ENCODE data around the gene AARS2.

The AARS2 gene

DNA sequence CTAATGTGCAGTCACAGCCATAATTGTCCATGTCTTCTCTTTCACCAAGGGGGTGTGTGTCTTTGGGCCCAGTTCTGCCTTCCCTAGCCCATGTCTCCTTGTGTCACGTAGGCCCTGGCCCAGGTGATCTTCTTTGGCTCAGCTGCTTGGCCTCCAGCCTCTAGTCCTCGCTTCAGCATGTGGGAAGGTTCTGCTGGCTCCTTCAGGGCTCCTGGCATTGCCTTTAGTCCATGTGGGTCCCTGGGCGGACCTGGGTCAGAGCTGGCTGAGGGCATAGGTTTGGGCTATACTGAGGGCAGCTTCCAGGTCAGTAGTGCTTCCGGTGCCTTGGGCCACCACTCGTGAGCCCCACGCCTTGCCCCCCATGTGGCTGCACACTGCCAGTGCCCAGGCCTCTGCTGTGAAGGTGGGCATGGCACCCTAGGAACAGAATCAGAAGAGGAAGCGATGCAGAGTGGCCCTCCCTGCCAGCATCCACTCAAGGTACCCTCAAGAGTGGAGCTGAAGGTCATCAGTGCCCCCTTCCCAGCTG lies 12.8 kb downstream of the AARS2 start:
- DNase-seq (ENCODE audit: low spot score), result no peak

DNA sequence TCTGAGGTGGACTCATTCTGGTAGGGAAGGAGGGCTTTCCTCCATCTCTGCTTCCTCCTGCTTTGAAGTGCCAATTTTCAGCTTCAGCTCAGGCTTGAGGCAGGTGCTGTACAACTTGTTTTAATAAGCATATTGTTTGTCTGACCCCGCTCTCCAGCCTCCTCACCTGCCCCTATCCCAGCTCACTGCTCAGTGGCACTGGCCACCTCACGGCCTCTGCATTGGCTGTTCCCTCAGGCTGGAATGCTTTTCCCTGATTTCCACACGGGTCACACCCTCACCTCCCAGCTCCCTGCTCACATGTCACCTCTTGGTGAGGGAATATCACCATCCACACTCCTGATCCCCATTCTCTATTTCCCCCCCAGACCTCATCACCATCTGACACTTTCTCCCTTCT lies 14.3 kb downstream of the AARS2 start:
- DNase-seq (ENCODE audit: low spot score), result no peak

DNA sequence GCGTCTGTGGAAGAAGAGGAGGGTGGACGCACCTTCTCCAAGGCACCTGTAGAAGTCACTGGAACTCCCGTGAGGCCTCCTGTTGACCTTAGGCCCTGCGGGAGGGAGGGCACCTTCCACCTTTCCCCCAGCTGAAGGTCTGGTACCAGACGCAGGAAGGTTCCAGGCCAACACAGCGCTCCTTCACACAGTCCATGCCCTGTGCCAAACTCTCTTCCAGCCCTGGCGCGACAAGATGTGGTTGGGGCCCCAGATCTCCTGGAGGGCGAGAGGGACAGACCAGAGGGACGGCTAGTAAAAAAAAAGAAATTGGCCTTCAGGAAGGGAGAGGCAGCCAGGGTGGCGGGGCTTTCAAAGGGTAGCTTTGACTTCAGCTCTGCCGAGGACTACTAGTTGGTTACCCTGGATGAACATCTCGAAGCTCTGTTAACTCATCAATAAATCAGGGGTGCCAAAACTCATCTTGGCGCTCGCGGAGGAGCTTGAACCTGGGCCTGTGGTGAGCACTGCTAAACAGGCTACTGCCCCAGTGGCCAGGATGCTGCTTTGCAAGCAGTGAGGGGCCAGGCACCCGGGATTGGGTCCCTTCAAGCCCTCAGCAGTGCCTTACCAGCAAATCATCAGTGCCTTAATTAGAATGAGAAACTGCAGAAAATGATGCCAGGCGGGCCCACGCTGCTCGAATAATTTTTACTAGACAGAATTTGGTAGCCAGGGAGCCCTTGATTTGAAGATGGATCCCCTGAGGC lies 14.9 kb downstream of the AARS2 start:
- no peak for DNase-seq (ENCODE audit: low spot score)

DNA sequence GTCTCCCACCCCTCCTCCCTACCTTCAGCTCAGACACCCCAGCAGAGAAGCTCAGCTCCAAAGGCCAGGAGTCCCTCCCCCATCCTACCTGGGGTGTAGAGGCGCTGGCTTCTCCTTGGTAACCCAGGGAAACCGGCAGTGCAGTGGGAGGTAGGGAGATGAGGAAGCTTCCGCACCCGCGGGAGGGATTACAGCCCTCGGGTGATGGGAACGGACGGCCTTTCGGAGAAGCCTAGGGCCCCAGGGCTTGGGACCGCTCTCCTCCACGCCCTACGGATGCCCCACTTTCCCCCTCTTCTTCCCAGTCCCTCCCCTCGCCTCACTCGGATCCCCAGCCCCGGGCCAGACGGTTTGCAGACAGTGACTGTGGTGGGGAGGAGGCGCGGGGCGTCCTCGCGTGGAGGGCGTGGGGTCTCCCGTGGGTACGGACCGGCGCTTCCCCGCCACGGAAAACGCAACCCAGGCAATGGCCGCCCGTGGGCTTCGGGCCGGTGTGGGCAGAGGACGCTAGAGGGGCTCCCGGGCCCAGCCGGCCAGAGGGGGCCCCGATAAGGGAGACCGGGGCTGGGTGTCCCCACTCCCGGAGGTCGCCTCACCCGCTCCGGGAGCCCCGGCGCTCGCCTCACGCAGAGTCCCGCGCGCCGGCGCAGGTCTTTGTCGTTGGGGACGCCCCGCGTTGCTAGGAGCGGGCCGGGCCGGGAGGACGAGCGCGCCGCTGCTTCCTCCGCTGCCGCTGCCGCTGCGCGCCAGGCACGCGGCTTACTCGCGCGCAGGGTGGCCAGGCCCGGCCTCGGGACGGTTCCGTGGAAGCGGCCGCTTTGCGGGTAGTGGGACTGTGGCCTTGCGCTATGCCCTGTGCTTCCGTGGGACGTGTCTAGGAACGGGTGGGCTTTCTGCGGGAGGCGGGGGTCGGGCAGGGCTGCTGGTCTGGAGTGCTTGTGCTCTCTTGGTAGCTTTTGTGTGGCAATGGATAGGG lies 15.8 kb downstream of the AARS2 start:
- DNase-seq (ENCODE audit: low spot score), result no peak

DNA sequence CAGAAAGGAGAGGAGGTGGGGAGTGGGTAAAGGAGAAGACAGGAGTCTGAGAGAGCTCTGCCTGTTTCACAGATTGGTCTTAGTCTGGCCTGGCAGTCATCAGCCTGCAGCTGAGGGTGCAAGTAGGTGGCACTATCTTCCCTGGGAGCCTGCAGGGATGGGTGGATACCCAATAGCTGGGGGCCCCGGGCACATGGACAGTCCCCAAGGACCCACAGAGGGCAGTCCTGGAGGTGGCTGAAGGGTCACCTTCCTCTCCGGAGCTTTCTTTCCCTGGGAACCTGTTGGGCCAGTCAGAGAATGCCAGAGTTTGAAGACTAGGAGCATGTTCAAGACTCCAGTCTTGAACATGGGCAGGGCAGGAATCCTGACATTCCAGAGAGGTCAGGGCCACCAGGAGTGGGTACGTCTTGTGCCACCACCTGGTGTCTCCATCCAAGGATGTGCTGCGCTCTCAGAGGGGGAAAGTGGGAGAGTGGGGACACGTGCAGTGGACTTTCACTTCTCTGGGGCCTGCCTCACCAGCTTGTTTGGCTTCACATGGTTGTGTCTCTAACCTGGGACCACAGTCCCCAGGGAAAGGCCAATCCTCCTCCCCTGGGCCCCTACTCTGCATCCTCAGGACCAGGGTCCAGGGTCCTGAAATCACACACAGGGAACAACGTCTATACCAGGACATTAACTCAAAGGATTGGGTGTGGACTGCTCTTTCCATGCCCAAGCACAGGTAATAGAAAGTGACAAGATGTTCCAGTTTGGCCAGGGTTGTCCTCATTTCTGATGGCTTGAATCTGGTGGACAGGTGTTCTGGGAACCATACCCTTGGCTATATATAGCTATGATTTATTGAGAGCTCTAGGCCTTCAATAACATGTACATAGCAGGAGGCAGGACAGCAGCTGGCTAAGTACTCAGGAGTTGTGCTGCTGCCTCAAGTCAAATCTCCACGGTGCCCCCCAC lies 18.0 kb downstream of the AARS2 start:
- no peak for DNase-seq (ENCODE audit: low spot score)

DNA sequence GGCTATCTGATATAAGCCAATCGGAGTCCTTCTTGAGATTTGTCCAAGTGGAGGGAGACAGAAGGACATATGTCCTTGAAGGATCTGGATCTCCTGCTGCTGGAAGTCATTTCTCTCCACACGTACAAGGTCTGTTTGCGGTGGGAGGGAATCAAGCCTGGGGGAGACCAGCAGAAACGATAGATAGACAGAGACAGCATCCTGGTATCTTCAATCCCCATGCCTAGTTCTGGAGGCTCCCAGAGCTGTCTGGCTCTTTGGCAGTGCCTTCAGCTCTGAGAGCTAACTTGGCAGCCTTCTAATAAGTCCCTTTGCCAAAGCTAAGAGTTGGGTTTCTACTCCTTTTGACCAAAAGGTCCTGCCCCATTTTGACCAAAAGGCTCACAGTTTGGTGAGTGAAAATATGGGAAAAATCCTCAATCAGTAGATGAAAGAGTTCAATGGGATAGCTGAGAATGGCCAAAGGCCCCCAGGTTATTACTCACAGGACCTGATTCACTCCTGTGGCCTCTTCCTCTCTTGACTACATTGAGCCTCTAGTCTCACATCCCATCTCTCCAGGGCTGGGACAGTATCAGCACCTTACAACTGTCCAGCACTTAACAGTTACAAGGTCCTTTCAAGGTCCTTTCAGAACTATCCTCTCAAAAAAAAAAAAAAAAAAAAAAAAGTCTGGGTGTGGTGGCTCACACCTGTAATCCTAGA lies 20.3 kb downstream of the AARS2 start:
- DNase-seq (ENCODE audit: low spot score), result no peak

DNA sequence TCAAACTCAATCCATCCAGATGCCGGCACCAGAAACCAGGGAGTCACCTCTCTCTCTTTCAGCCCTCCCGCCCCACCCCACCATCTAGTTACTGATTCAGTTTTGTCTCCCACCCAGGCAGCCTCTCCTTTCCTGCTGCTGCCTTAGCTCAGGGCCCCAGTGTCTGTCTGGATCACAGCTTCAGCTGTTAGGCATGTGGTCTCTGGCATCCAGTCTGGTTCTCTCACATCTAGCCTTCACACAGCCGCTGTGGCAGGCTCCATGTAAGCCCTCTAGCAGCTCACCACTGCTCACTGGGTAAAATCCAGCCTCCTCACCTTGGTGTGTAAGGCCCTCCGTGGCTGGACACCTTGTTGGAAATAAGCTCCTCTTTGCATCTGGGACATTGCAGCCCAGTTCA lies 21.3 kb downstream of the AARS2 start:
- DNase-seq (ENCODE audit: low spot score), result no peak

DNA sequence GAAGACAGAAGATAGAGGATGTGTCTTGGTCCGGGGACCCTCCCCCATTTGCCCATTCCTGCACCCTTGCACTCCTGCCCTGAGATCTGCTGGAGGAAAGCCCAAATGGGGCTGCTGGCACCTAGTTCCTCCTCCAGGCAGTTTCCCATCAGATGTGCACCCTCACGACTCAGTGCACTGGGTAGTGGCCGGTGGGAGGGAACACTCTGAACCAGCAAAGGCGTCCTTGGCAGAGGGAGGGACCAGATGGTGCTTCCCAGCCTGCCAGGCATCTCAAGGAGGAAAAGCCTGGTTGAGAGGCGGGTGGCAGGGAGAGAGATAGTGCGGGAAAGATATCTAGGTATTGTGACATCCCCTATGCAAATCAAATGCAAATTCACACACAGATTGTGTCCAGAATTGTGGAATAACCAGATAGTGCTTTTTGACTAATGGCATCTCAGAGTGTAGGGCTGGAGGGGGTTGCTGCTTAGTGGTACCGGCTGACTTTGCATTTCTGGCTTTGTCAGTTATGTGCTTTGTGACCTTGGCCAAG lies 23.4 kb downstream of the AARS2 start:
- no peak for DNase-seq (ENCODE audit: low spot score)

DNA sequence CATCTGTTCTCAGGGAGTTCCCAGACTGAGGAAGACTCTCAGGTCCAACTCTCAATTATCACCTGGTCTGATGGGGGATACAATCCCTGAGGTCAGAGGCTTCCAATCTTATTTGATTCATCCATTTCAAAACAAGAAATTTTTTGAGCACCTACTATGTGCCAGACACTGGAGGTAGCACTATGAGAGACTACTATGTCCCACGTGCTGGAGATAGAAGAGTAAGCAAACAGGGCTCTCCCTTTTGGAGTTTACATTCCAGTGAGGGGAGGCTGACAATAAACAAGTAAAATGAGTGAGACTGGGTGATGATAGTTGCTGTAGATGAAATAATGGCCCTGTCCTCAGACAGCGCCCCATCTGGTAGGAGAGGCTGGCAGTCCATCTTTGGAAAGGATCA lies 26.4 kb downstream of the AARS2 start:
- no peak for DNase-seq (ENCODE audit: low spot score)

DNA sequence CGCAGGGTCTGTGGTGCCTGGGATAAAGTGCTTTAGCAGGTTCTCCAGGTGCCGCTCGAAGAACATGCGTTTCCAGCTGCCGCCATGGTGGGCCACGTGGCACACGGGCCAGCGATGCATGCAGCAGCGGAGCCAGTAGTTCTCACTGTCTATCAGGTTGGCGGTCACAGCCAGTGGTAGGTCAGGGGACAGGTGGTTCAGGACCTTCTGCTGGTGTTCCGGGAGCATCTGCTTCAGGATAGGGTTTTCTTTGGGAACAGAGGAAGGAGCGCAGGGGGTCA lies 26.9 kb downstream of the AARS2 start:
- no peak for DNase-seq (ENCODE audit: low spot score)

DNA sequence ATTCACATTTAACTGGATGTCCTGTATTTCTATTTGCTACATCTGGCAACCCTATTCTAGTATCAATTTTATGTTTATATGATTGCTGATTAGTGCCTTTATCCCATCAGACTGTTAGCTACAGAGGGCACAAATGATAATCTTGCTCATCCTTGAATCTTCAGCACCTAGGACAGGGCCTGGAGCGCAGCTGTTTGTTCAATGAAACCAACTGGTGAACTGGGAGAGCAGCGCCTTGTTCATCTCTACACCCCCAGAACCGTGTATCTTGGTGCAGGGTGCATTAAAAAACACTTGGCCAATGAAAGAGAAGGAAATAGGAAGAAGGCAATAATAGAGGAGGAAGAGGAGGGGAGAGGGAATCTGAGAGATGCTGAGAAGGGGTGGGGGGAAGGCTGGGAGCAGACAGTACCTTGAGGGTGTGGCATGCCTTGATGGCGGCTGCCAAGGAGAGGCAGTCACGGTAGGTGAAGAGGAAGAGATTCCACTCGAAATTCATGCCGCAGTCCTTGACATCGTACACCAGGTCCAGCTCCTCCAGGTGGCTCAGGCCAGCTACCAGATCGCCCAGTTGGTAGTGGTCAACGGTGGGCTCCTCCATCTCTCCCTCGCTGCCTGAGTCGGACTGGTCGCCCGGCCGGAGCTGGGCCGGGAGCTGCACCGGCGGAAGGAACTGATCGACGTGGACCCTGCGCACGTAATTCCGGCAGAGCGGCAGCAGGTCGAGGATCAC lies 27.4 kb downstream of the AARS2 start:
- no peak for DNase-seq (ENCODE audit: low spot score)

DNA sequence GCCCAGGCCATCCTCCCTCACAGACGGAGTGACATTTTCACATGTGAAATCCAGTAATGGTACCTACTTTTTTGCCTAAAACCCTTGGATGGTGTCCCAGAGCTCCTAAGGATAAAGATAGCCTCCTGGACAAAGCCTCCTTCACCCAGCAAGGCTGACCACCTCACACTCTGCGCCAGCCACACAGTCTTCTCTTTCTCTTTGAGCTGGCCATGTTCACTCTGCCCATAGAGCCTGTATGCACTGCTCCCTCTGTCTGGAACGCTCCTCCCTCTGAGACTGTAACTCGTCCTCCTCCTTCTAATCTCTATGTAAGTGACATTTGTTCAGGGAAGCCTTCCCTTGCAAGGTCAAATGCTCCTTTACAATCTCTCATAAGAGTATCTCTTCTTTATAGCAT lies 28.3 kb downstream of the AARS2 start:
- no peak for DNase-seq (ENCODE audit: low spot score)

DNA sequence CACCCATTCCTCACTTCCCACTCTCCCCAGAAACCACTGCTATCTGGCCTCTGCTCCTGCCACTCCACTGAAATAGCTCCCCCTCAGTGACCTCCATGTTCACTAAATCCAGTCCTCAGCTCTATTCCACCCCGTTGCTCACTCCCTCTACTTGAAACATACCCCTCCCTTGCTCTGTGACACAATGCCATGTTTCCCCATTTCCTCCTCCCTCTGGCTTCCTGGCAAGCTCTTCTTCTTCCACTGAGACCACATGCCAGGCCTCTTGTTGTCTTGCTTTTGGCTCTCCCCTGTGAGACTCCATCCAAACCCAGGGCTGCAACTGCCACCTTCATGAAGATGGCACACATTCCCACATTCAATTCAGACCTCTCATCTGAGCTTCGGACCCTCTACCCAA lies 29.0 kb downstream of the AARS2 start:
- no peak for DNase-seq (ENCODE audit: low spot score)

DNA sequence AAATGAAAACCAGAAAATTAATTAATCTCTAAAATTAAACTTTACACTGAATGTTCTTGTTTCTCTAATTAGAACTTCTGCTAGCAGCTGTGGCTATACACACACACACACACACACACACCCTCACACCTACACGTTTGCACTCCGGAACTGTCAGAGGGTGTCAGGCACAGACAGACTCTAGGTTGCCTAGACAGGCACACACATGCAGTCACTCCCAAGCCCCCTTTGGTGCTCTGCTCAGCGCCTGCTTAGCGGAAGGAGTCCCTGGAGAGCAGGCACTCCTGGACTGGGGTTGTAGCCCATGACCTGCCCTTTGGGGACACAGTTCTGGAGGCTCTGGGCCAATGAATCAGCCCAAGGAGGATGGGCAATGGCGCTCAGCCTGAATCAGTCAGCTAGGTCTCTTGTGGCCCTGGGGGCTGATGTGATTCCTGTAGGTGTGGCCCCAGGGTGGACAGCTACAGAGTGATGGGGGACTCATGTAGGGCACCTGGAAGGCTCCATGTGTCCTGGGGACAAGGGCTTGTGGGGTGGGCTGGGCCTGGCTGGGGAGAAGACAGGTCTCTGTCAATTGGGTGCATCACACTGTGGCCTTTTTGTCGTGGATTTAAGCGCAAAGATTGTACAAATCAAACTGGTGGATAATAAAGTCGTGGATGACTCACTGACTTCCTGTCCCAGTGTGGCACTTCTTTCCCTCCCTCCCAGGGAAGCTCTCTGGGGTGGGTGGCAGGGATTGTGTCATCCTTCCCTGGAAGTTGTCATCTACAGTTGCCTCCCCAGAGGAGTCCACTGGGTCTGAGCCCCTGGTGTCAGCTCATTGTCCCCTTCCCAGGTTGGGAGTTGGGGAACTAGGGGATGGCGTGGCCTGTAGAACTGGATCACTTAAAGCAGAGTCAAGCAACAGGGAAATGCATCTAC lies 34.1 kb downstream of the AARS2 start:
- no peak for DNase-seq (ENCODE audit: low spot score)

DNA sequence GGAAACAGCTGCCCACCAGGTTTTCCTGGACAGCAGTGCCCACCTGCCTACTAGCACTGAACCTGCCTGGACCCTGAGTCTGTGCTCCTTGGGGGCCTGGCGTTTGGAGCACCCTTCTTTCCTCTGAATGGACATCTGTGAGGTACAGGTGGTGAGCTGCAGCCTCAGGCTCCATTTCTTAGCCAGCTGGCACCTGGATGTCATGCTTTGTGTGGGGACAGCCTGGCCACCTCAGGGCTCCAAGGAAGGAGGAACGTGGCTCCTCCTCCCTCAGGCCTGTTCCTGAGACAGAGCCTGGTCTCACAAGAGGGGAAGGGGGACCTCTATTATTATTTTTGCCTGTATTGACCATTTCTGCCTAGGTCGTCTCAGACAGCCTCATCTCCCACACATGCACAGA lies 34.8 kb downstream of the AARS2 start:
- DNase-seq (ENCODE audit: low spot score), result no peak

DNA sequence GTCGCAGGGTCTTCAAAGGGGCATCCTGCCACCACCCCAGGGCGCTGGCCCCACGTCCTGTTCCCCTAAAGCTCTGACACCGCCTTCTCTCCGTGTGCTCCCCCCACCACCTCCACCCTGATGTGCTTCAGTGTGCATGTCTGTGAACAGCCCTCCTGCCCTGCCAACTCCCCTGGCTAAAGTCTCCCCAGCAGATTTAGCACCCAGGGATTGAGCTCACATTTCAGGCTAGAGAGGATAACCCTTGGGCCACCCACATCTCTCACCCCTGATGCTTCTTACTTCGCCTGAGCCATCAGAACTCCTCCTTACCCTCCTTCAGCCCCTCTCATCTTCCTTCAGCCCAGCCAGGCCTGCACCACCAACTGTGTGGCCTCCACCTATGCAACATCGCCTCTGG lies 35.4 kb downstream of the AARS2 start:
- no peak for DNase-seq (ENCODE audit: low spot score)

DNA sequence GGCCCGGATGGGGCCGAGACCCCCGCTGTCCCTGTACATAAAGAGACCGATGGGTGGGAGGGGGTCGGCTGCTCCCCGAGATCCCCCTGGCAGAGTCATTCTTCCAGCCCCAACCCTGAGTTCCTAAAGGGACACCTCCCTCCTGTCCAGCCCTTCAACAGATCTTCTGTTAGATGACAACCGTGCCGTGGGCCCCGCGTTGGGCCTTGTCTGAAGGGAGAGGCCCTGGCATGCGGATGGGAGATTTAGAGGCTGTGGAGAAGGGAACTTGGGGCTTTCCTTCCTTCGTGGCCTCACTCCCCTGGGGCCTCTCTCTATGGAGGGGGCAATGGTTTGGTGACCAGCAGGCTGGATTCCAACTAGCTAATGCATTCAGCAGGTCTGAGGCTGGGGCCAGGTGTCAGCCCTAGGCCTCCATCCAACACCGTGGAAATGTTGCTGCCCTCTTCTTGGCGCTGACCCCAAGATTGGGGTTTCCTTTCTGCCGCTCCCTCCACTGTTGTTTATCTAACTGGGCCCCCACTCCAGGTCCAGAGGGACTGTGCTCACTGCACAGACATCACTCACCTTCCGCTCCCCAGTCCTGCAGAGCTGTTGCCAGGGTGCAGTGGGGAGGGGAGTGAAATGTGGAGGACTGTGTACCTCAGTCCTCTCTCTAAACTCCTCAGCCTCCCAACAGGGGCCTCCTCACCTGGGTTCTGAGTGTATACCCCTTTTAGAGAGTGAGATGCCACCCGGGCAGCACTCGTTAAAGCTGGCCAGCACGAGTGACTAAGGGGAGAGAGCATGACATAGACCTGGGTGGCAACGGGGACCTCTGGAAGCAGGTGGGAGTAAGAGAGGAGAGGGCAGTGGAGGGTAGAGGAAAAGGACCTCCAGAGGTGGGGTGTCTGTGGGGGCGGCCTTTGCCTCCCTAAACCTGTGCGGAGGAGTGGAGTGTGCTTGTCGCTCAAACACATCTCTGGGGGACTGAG lies 36.2 kb downstream of the AARS2 start:
- DNase-seq (ENCODE audit: low spot score), result no peak

Measured in hepatic stellate cell (primary cell).